CD4-positive, alpha-beta T cell treated with Interleukin-10 for 1 hour (primary cell): Measurements from ENCODE around the gene TMEM131.
"Not testable (repeated sequence)": the region's sequence is repeated elsewhere in the genome, so short reads cannot be mapped to it uniquely, and the experiment has no call there.

ENCODE experiments used
- DNase-seq: peaks from one replicate; pipeline ENCODE4 v3.0.0-alpha.2; 2020

The TMEM131 gene

GRCh38 chr2:97910403-97911205 is 85.1 kb downstream of the TMEM131 start:
- DNase-seq, result no peak

GRCh38 chr2:97908208-97908676 is 87.5 kb downstream of the TMEM131 start:
- no peak for DNase-seq

GRCh38 chr2:97907369-97908100 is 88.2 kb downstream of the TMEM131 start:
- DNase-seq, result no peak

- DNase-seq, result no peak
Measured at GRCh38 chr2:97906307-97906706, 89.4 kb downstream of the TMEM131 start.

GRCh38 chr2:97905294-97905693 is 90.5 kb downstream of the TMEM131 start:
- no peak for DNase-seq

- no peak for DNase-seq
Measured at GRCh38 chr2:97901862-97902261, 93.9 kb downstream of the TMEM131 start.

- no peak for DNase-seq
Measured at GRCh38 chr2:97900806-97901205, 94.9 kb downstream of the TMEM131 start.

- DNase-seq, result not testable (repeated sequence)
Measured at GRCh38 chr2:97893042-97893441, 102.7 kb downstream of the TMEM131 start.

- no peak for DNase-seq
Measured at GRCh38 chr2:97891611-97892010, 104.1 kb downstream of the TMEM131 start.

- DNase-seq, result no peak
Measured at GRCh38 chr2:97889156-97889555, 106.6 kb downstream of the TMEM131 start.

GRCh38 chr2:97885841-97886240 is 109.9 kb downstream of the TMEM131 start:
- DNase-seq, result no peak

- DNase-seq, result no peak
Measured at GRCh38 chr2:97880334-97880733, 115.4 kb downstream of the TMEM131 start.

GRCh38 chr2:97878865-97879264 is 116.9 kb downstream of the TMEM131 start:
- DNase-seq, result no peak

GRCh38 chr2:97878317-97878716 is 117.4 kb downstream of the TMEM131 start:
- DNase-seq, result not testable (repeated sequence)

- no peak for DNase-seq
Measured at GRCh38 chr2:97871096-97871780, 124.5 kb downstream of the TMEM131 start.

GRCh38 chr2:97870396-97870843 is 125.3 kb downstream of the TMEM131 start:
- peak; percentile 44 for DNase-seq

- DNase-seq, result no peak
Measured at GRCh38 chr2:97869722-97870346, 125.9 kb downstream of the TMEM131 start.

- no peak for DNase-seq
Measured at GRCh38 chr2:97868986-97869721, 126.6 kb downstream of the TMEM131 start.

- DNase-seq, result no peak
Measured at GRCh38 chr2:97863829-97864228, 131.9 kb downstream of the TMEM131 start.

GRCh38 chr2:97861177-97861576 is 134.6 kb downstream of the TMEM131 start:
- no peak for DNase-seq

- DNase-seq, result no peak
Measured at GRCh38 chr2:97858442-97858841, 137.3 kb downstream of the TMEM131 start.

- no peak for DNase-seq
Measured at GRCh38 chr2:97857553-97857952, 138.2 kb downstream of the TMEM131 start.
